Endothelial cell of umbilical vein (primary cell): ENCODE results near the gene RSPH10B. TPM values are rescaled to one million over a fixed set of nuclear protein-coding genes. Genes with fewer than 3 reads are reported as not detected.
A peak's percentile ranks its signal among the peaks of the same experiment; 100 is the strongest.
"Not testable (repeated sequence)": the region's sequence is repeated elsewhere in the genome, so short reads cannot be mapped to it uniquely, and the experiment has no call there.

Source experiments
- BruUV-seq: library from RNA; stranded (reverse); fragments of 400-500 nt; replicated peaks from 2 replicates; lab custom pipeline; 2021; lab: Mats Ljungman, UMichigan
- CTCF ChIA-PET: fragments of 300-600, 350-600 bp; sonication (Branson Sonifier 250); formaldehyde crosslinking; loops from one replicate; lab custom pipeline; 2021; ENCODE audit warnings: antibody characterized with exemption, inconsistent platforms; lab: Charles Lee
- POLR2A ChIA-PET: fragments of 300-600, 350-600 bp; sonication (Branson Sonifier 250); formaldehyde crosslinking; loops from one replicate; lab custom pipeline; 2021; ENCODE audit warnings: antibody characterized with exemption, inconsistent platforms; lab: Charles Lee
- DNase-seq: peaks from one replicate; pipeline ENCODE4 v3.0.0-alpha.2; 2011; ENCODE audit warnings: low read depth, low spot score
- FAIRE-seq: peaks from 2 replicates; lab custom pipeline; 2011; peaks lifted over from hg19 to GRCh38; lab: Jason Lieb, UNC
- H2AFZ ChIP-seq: 2 replicates; pipeline ENCODE4 v1.6.0; 2012; ENCODE audit warnings: low read depth, low read length, control low read depth, inconsistent platforms
- H3K27ac ChIP-seq: 2 replicates; pipeline ENCODE4 v1.5.1; 2011; ENCODE audit warnings: low read depth, mild to moderate bottlenecking, control low read depth, low read length, moderate library complexity; ENCODE audit not compliant: insufficient read depth
- H3K27me3 ChIP-seq, 2 experiments: 2 replicates each; pipeline versions ENCODE4 v1.6.0 to v1.6.1; 2011; ENCODE audit warnings: low read length in 2 of 2, mixed read lengths in 1 of 2; ENCODE audit not compliant: control insufficient read depth in 2 of 2, insufficient read depth in 2 of 2
- H3K36me3 ChIP-seq, 2 experiments: 2 replicates in 1 of 2; 3 replicates in 1 of 2; pipeline ENCODE4 v1.5.1; 2011; ENCODE audit warnings: low read length in 2 of 2, mild to moderate bottlenecking in 1 of 2, moderate library complexity in 1 of 2; ENCODE audit not compliant: control insufficient read depth in 2 of 2, insufficient read depth in 2 of 2; ENCODE audit errors: extremely low read depth in 1 of 2
- H3K4me1 ChIP-seq: 3 replicates; pipeline ENCODE4 v1.5.1; 2011; ENCODE audit warnings: mild to moderate bottlenecking, low read length; ENCODE audit not compliant: control insufficient read depth, insufficient read depth; ENCODE audit errors: extremely low read depth
- H3K4me2 ChIP-seq: 2 replicates; pipeline ENCODE4 v1.6.1; 2011; ENCODE audit warnings: low read length, control low read depth, mixed read lengths; ENCODE audit not compliant: insufficient read depth
- H3K4me3 ChIP-seq, 3 experiments: fragments of 200-600 bp in 1 of 3; sonication (generic), shearing (Covaris generic) in 1 of 3; replicated peaks in 1 of 3; 2 replicates each; pipeline ENCODE4 v1.5.1; 2011 to 2016; ENCODE audit warnings: control low read depth in 3 of 3, low read length in 3 of 3, mild to moderate bottlenecking in 2 of 3, inconsistent platforms in 1 of 3, low read depth in 1 of 3, moderate library complexity in 1 of 3; ENCODE audit not compliant: insufficient read depth in 1 of 3
- H3K79me2 ChIP-seq: 2 replicates; pipeline ENCODE4 v1.6.0; 2012; ENCODE audit warnings: low read length, inconsistent platforms; ENCODE audit not compliant: control insufficient read depth, insufficient read depth
- H3K9ac ChIP-seq: replicated peaks from 2 replicates; pipeline ENCODE3; 2011; ENCODE audit warnings: low read length, control low read depth; ENCODE audit not compliant: insufficient read depth; ENCODE audit errors: extremely low read depth
- H3K9me1 ChIP-seq: replicated peaks from 3 replicates; pipeline ENCODE4 v1.6.0; 2011; ENCODE audit warnings: mild to moderate bottlenecking, low read length; ENCODE audit not compliant: control insufficient read depth, insufficient read depth; ENCODE audit errors: extremely low read depth
- H3K9me3 ChIP-seq: replicated peaks from 2 replicates; pipeline ENCODE4 v1.5.1; 2012; ENCODE audit warnings: low read length, inconsistent platforms; ENCODE audit not compliant: control insufficient read depth, insufficient read depth
- H4K20me1 ChIP-seq: replicated peaks from 2 replicates; pipeline ENCODE3; 2011; ENCODE audit warnings: mild to moderate bottlenecking, low read length; ENCODE audit not compliant: control insufficient read depth, insufficient read depth; ENCODE audit errors: extremely low read depth
- dilution Hi-C: fragments of 300-500 bp; cut with MboI; formaldehyde crosslinking; loops from one replicate; pipeline ENCODE4 v1.15.0; 2019; ENCODE audit warnings: low sequenced_read_pairs; ENCODE audit not compliant: extremely low pct_ligation_motif_present
- intact Hi-C: fragments of 100-400 bp; cut with micrococcal nuclease; formaldehyde crosslinking; loops from one replicate; pipeline ENCODE4 v1.10.0; 2022
- polyA plus RNA-seq, 4 experiments: library from polyadenylated mRNA; depleted of rRNA in 3 of 4; stranded (reverse) in 3 of 4; unstranded in 1 of 4; fragments of >200 nt; gene quantifications; 2 replicates each; pipeline versions ENCODE4 v1.2.1 to v1.2.3, GENCODE V29; 2011 to 2012; ENCODE audit warnings: missing spikeins in 1 of 4
- total RNA-seq: library from RNA; stranded (reverse); gene quantifications from 2 replicates; pipeline ENCODE4 v1.2.3, GENCODE V29; 2021

RSPH10B gene
- total and polyA plus RNA-seq, 2 donors (not counting 3 experiments of a cell fraction or from before 2014, with no cell fraction given), result 0.15 to 0.29 TPM

GRCh38 chr7:5904726-5905125 is 65.8 kb downstream of the RSPH10B start:
- BruUV-seq, FAIRE-seq, H3K9ac ChIP-seq, H3K9me3 ChIP-seq, H2AFZ ChIP-seq, H3K36me3 ChIP-seq, H3K4me2 ChIP-seq, H4K20me1 ChIP-seq, H3K27me3 ChIP-seq, POLR2A ChIA-PET, H3K27ac ChIP-seq, dilution Hi-C loops, H3K4me3 ChIP-seq, CTCF ChIA-PET, intact Hi-C loops, H3K4me1 ChIP-seq, DNase-seq, H3K9me1 ChIP-seq, H3K79me2 ChIP-seq: not testable (repeated sequence)

DNA sequence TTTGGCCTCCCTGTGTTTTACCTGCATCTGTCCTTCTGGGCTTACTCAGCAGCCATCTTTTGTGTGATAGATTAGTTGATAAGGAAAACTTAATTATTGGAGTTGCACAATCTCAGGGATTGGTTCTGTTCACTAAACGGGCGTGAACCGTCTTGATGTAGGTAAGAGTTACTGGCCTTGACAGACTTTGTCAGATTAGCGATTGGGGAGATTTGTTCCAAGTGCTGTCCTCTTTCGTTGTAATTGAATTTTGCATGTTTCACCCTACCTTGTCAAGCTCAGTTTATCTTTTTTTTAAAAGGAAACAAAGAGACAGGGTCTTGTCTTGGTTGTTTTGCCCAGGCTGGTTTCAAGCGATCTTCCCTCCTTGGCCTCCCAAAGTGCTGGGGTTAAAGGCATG is 67.5 kb downstream of the RSPH10B start:
- H3K9me3 ChIP-seq, H3K27me3 ChIP-seq, POLR2A ChIA-PET, FAIRE-seq, CTCF ChIA-PET, H3K4me3 ChIP-seq, dilution Hi-C loops, H3K4me2 ChIP-seq, H3K9ac ChIP-seq, H3K79me2 ChIP-seq, H3K36me3 ChIP-seq, H3K4me1 ChIP-seq, DNase-seq, H2AFZ ChIP-seq, H3K27ac ChIP-seq, intact Hi-C loops, H3K9me1 ChIP-seq, BruUV-seq, H4K20me1 ChIP-seq: not testable (repeated sequence)

GRCh38 chr7:5898480-5899224 is 71.8 kb downstream of the RSPH10B start, which contains the start of gene CCZ1:
TSS of gene CCZ1 (plus strand) at chr7:5898733. CDS start at chr7:5898800, 67 bp downstream.
- POLR2A ChIA-PET, CTCF ChIA-PET, H3K9ac ChIP-seq, H3K4me1 ChIP-seq, H3K27me3 ChIP-seq, dilution Hi-C loops, H3K36me3 ChIP-seq, H4K20me1 ChIP-seq, H3K27ac ChIP-seq, H3K9me1 ChIP-seq, H2AFZ ChIP-seq, BruUV-seq, intact Hi-C loops, H3K4me2 ChIP-seq, H3K79me2 ChIP-seq, H3K9me3 ChIP-seq: not testable (repeated sequence)
- FAIRE-seq, result peak; percentile 83
- peak within 1 kb of the TSS in 2 of 3 experiments; percentile 18 to 38 for H3K4me3 ChIP-seq
- peak; percentile 50 for DNase-seq

DNA sequence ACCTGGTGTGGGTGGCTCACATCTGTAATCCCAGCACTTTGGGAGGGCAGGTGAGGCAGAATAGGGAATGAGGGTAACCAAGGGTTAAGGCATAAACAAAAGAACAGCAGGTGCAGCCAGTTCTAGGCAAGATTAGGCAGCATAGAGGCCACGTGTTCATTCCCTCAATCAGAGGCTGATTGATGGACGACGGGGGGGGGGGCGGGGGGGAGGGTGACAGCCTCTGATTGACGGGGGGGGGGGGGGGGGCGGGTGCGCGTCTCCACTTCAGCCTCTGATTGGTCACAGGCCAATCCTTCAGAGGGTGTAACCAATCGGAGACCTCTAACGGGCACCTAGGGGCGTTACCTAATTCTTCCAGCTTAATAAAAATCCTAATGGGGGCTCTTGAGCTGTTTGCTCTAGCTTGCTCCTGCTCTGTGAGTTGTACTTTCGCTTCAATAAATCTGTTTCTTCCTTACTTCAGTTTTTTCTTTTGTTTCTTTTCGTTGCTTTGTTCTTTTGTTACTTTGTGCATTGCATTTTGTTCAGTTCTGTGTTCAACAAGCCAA is 73.0 kb downstream of the RSPH10B start:
- CTCF ChIA-PET, H3K27me3 ChIP-seq, POLR2A ChIA-PET, H3K4me3 ChIP-seq, H3K9me1 ChIP-seq, H4K20me1 ChIP-seq, H3K79me2 ChIP-seq, H3K36me3 ChIP-seq, dilution Hi-C loops, FAIRE-seq, H3K27ac ChIP-seq, BruUV-seq, H3K4me2 ChIP-seq, H3K9ac ChIP-seq, H3K4me1 ChIP-seq, H3K9me3 ChIP-seq, H2AFZ ChIP-seq, intact Hi-C loops: not testable (repeated sequence)
- peak; percentile 3 for DNase-seq
